NB4 (cell line): ENCODE data around the gene ACTN1.
A peak's percentile ranks its signal among the peaks of the same experiment; 100 is the strongest.

Experiments
- CTCF ChIP-seq: IDR thresholded peaks from one replicate; pipeline ENCODE4 v1.5.1; 2012; ENCODE audit warnings: low read depth, low read length
- MAX ChIP-seq: IDR thresholded peaks from 2 replicates; pipeline ENCODE4 v1.6.1; 2011; ENCODE audit warnings: low read depth, low read length
- MYC ChIP-seq: IDR thresholded peaks from 2 replicates; pipeline ENCODE4 v1.6.1; 2011; ENCODE audit warnings: low read depth, low read length
- POLR2A ChIP-seq: IDR thresholded peaks from 2 replicates; pipeline ENCODE4 v1.6.1; 2011; ENCODE audit warnings: mild to moderate bottlenecking; ENCODE audit not compliant: insufficient read length; ENCODE audit errors: extremely low read depth

- TF ChIP-seq POLR2A (no peak), CTCF (peak; percentile 86), MAX (no peak), MYC (no peak)
Observed at GRCh38 chr14:68843471-68844209, 135.5 kb downstream of the ACTN1 start.
